Ramos (cell line): ENCODE measurements around the gene AMMECR1.

Experiments used
- in situ Hi-C: fragments of 300-500 bp; cut with MboI; formaldehyde crosslinking; loops from one replicate; pipeline ENCODE4 v1.14.3; 2022; ENCODE audit warnings: low sequenced_read_pairs; ENCODE audit not compliant: unreplicated experiment

Gene AMMECR1

GRCh38 chrX:110216027-110216426 lies 101.9 kb downstream of the AMMECR1 start:
- in situ Hi-C loops = no loop called here

- in situ Hi-C loops = no loop called here
Observed at GRCh38 chrX:110215411-110215810, 102.5 kb downstream of the AMMECR1 start.

GRCh38 chrX:110214684-110215083 lies 103.2 kb downstream of the AMMECR1 start:
- in situ Hi-C loops = no loop called here

GRCh38 chrX:110213183-110213582 lies 104.7 kb downstream of the AMMECR1 start:
- in situ Hi-C loops = no loop called here

- in situ Hi-C loops = no loop called here
Observed at GRCh38 chrX:110212299-110212698, 105.6 kb downstream of the AMMECR1 start.

- in situ Hi-C loops = no loop called here
Observed at GRCh38 chrX:110211340-110211739, 106.5 kb downstream of the AMMECR1 start.

- in situ Hi-C loops = no loop called here
Observed at GRCh38 chrX:110210417-110211139, 107.3 kb downstream of the AMMECR1 start.

- in situ Hi-C loops = no loop called here
Observed at GRCh38 chrX:110208092-110208491, 109.8 kb downstream of the AMMECR1 start.

- in situ Hi-C loops = no loop called here
Observed at GRCh38 chrX:110204986-110205385, 112.9 kb downstream of the AMMECR1 start.

- in situ Hi-C loops = no loop called here
Observed at GRCh38 chrX:110201799-110202198, 116.1 kb downstream of the AMMECR1 start.

- in situ Hi-C loops = no loop called here
Observed at GRCh38 chrX:110194977-110195376, 122.9 kb downstream of the AMMECR1 start.

GRCh38 chrX:110192516-110192915 lies 125.4 kb downstream of the AMMECR1 start:
- in situ Hi-C loops = no loop called here

GRCh38 chrX:110188701-110189558 lies 129.0 kb downstream of the AMMECR1 start:
- in situ Hi-C loops = no loop called here

- in situ Hi-C loops = no loop called here
Observed at GRCh38 chrX:110183314-110183713, 134.6 kb downstream of the AMMECR1 start.

GRCh38 chrX:110182865-110183264 lies 135.0 kb downstream of the AMMECR1 start:
- in situ Hi-C loops = no loop called here

GRCh38 chrX:110182362-110182761 lies 135.5 kb downstream of the AMMECR1 start:
- in situ Hi-C loops = no loop called here

GRCh38 chrX:110181459-110182137 lies 136.3 kb downstream of the AMMECR1 start:
- in situ Hi-C loops = no loop called here

GRCh38 chrX:110180928-110181310 lies 137.0 kb downstream of the AMMECR1 start:
- in situ Hi-C loops = no loop called here

- in situ Hi-C loops = no loop called here
Observed at GRCh38 chrX:110180176-110180927, 137.5 kb downstream of the AMMECR1 start.

- in situ Hi-C loops = no loop called here
Observed at GRCh38 chrX:110178179-110178865, 139.6 kb downstream of the AMMECR1 start.
